Smooth muscle cell (in vitro differentiated cells): ENCODE results near the gene ZBTB49. TPM values are rescaled to one million over a fixed set of nuclear protein-coding genes. Genes with fewer than 3 reads are reported as not detected.

Experiments
- DNase-seq: peaks from one replicate; lab custom pipeline; 2025; ENCODE audit not compliant: unreplicated experiment; lab: John Stamatoyannopoulos, UW
- H2AFZ ChIP-seq: fragments of 200-600 bp; sonication (generic); 2 replicates; pipeline ENCODE4 v1.6.0; 2016; ENCODE audit warnings: antibody characterized with exemption, low read depth, mild to moderate bottlenecking
- H3F3A ChIP-seq: fragments of 200-600 bp; sonication (generic); 2 replicates; pipeline ENCODE4 v1.6.0; 2017; ENCODE audit warnings: antibody characterized with exemption, low read depth
- H3K27ac ChIP-seq: fragments of 200-600 bp; sonication (generic); 2 replicates; pipeline ENCODE4 v1.5.1; 2016; ENCODE audit warnings: low read depth, mild to moderate bottlenecking
- H3K27me3 ChIP-seq: fragments of 200-600 bp; sonication (generic); 2 replicates; pipeline ENCODE4 v1.6.1; 2016; ENCODE audit warnings: low read depth, mild to moderate bottlenecking
- H3K36me3 ChIP-seq: fragments of 200-600 bp; sonication (generic); 2 replicates; pipeline ENCODE4 v1.5.1; 2016; ENCODE audit warnings: low read depth
- H3K4me1 ChIP-seq: fragments of 200-600 bp; sonication (generic); 2 replicates; pipeline ENCODE4 v1.5.1; 2016; ENCODE audit warnings: low read depth
- H3K4me2 ChIP-seq: fragments of 200-600 bp; sonication (generic); 2 replicates; pipeline ENCODE4 v1.6.0; 2016; ENCODE audit warnings: mild to moderate bottlenecking
- H3K4me3 ChIP-seq: fragments of 200-600 bp; sonication (generic); 2 replicates; pipeline ENCODE4 v1.5.1; 2016; ENCODE audit warnings: mild to moderate bottlenecking
- H3K79me2 ChIP-seq: fragments of 200-600 bp; sonication (generic); 2 replicates; pipeline ENCODE4 v1.6.0; 2016; ENCODE audit warnings: low read depth, mild to moderate bottlenecking
- H3K9ac ChIP-seq: fragments of 200-600 bp; sonication (generic); 2 replicates; pipeline ENCODE4 v1.6.0; 2016; ENCODE audit warnings: low read depth
- H3K9me3 ChIP-seq: fragments of 200-600 bp; sonication (generic); replicated peaks from 2 replicates; pipeline ENCODE4 v1.5.1; 2016; ENCODE audit warnings: low read depth
- H4K20me1 ChIP-seq: fragments of 200-600 bp; sonication (generic); 2 replicates; pipeline ENCODE4 v1.6.0; 2016; ENCODE audit warnings: low read depth
- CTCF ChIP-seq: fragments of 200-600 bp; sonication (generic); IDR thresholded peaks from 2 replicates; pipeline ENCODE4 v1.5.1; 2017; ENCODE audit warnings: borderline replicate concordance, mild to moderate bottlenecking, antibody characterized with exemption; ENCODE audit not compliant: insufficient read depth, poor library complexity, severe bottlenecking
- WGBS: methylation state at CpG from one replicate; pipeline ENCODE4 v1.1.7; 2016; ENCODE audit warnings: low lambda C conversion rate; 5-methylcytosine and 5-hydroxymethylcytosine counted together
- polyA plus RNA-seq: library from polyadenylated mRNA; unstranded; fragments of >200 nt; fragmentation: Nextera tagmentation; extraction: Ambion mirVana; gene quantifications from 2 replicates; pipeline ENCODE4 v1.2.1, GENCODE V29; 2016
- total RNA-seq: library from RNA; depleted of rRNA; stranded (reverse); fragments of >200 nt; gene quantifications from 2 replicates; pipeline ENCODE4 v1.2.3, GENCODE V29; 2014

Gene ZBTB49
- total and polyA plus RNA-seq, 2 experiments from 2014 or later = 4.2 to 6.3 TPM

GRCh38 chr4:4358093-4358854, 68.2 kb downstream of the ZBTB49 start:
- 76% methylated on average over 13 of the region's 13 CpGs for WGBS
- H3K27me3 ChIP-seq = no peaks in the 10 kb centered on the region
- no peaks in the 10 kb centered on the region for H3K9me3 ChIP-seq
- no peaks in the 10 kb centered on the region for H3K36me3 ChIP-seq
- no peak for DNase-seq
- H3K4me1 ChIP-seq = peaks cover 10% of the 10 kb centered on the region
- no peaks in the 10 kb centered on the region for H4K20me1 ChIP-seq
- H3K9ac ChIP-seq = no peak overlapping the region
- H3K27ac ChIP-seq = no peak overlapping the region
- H3K4me3 ChIP-seq = no peak overlapping the region
- no peak overlapping the region for H2AFZ ChIP-seq
- no peak for TF ChIP-seq CTCF
- no peak overlapping the region for H3K4me2 ChIP-seq
- no peaks in the 10 kb centered on the region for H3K79me2 ChIP-seq
- H3F3A ChIP-seq = no peaks in the 10 kb centered on the region

GRCh38 chr4:4361883-4362282, 71.8 kb downstream of the ZBTB49 start:
- H4K20me1 ChIP-seq = no peaks in the 10 kb centered on the region

GRCh38 chr4:4362991-4363697, 73.1 kb downstream of the ZBTB49 start:
- H3K36me3 ChIP-seq = no peaks in the 10 kb centered on the region
- H4K20me1 ChIP-seq = no peaks in the 10 kb centered on the region
- H3K27me3 ChIP-seq = no peaks in the 10 kb centered on the region
- no peaks in the 10 kb centered on the region for H3K79me2 ChIP-seq
- H2AFZ ChIP-seq = no peak overlapping the region
- no peak overlapping the region for H3K4me3 ChIP-seq
- no peaks in the 10 kb centered on the region for H3F3A ChIP-seq
- no peak for DNase-seq
- WGBS = 76% methylated on average over 15 of the region's 16 CpGs
- H3K9me3 ChIP-seq = no peaks in the 10 kb centered on the region
- H3K9ac ChIP-seq = no peak overlapping the region
- no peak overlapping the region for H3K4me2 ChIP-seq
- no peak for TF ChIP-seq CTCF
- H3K4me1 ChIP-seq = no peaks in the 10 kb centered on the region
- H3K27ac ChIP-seq = no peak overlapping the region

More at GRCh38 chr4:4361883-4362282, 71.8 kb downstream of the ZBTB49 start:
- Histone ChIP-seq H3F3A (no peaks in the 10 kb centered on the region), H2AFZ (no peak overlapping the region), H3K9me3 (no peaks in the 10 kb centered on the region), H3K4me2 (no peak overlapping the region), H3K27ac (no peak overlapping the region), H3K79me2 (no peaks in the 10 kb centered on the region), H3K4me3 (no peak overlapping the region), H3K36me3 (no peaks in the 10 kb centered on the region), H3K4me1 (peaks cover 4% of the 10 kb centered on the region), H3K9ac (no peak overlapping the region), H3K27me3 (no peaks in the 10 kb centered on the region)
- 82% methylated on average over 8 of the region's 8 CpGs for WGBS
- no peak for DNase-seq
- TF ChIP-seq CTCF = no peak

GRCh38 chr4:4364061-4364460, 74.0 kb downstream of the ZBTB49 start:
- Histone ChIP-seq H3K4me2 (no peak overlapping the region), H3K27ac (no peak overlapping the region), H3K9me3 (no peaks in the 10 kb centered on the region), H3K4me1 (no peaks in the 10 kb centered on the region), H2AFZ (no peak overlapping the region), H3K36me3 (no peaks in the 10 kb centered on the region), H4K20me1 (no peaks in the 10 kb centered on the region), H3K79me2 (no peaks in the 10 kb centered on the region), H3K27me3 (no peaks in the 10 kb centered on the region), H3K4me3 (no peak overlapping the region), H3K9ac (no peak overlapping the region), H3F3A (no peaks in the 10 kb centered on the region)
- TF ChIP-seq CTCF = no peak
- no peak for DNase-seq
- 91% methylated on average over 3 of the region's 3 CpGs for WGBS
